Activated CD4-positive, alpha-beta memory T cell treated with anti-CD3 and anti-CD28 coated beads, Interleukin-2, amount 10 ng/mL, durations not matched to agents 7 days and 5 days (primary cell): ENCODE data around the gene SLC6A6. TPM values are rescaled to one million over a fixed set of nuclear protein-coding genes. Genes with fewer than 3 reads are reported as not detected.
A peak's percentile ranks its signal among the peaks of the same experiment; 100 is the strongest.

ENCODE experiments used
- CTCF ChIA-PET: fragments of 350-600 bp; sonication (Branson Sonifier 250); formaldehyde crosslinking; loops from one replicate; lab custom pipeline; 2021; ENCODE audit warnings: antibody characterized with exemption, inconsistent platforms; lab: Charles Lee
- POLR2A ChIA-PET: fragments of 350-600 bp; sonication (Branson Sonifier 250); formaldehyde crosslinking; loops from one replicate; lab custom pipeline; 2021; ENCODE audit warnings: antibody characterized with exemption; lab: Charles Lee
- DNase-seq: peaks from one replicate; pipeline ENCODE4 v3.0.0-alpha.2; 2020
- H3K27ac Mint-ChIP-seq: one replicate; pipeline ENCODE4 v1.8.0; 2021; ENCODE audit warnings: mild to moderate bottlenecking, mixed read lengths
- H3K27me3 Mint-ChIP-seq: one replicate; pipeline ENCODE4 v1.8.0; 2021; ENCODE audit warnings: mixed read lengths
- H3K36me3 Mint-ChIP-seq: one replicate; pipeline ENCODE4 v1.8.0; 2021; ENCODE audit warnings: low read depth, mixed read lengths
- H3K4me1 Mint-ChIP-seq: one replicate; pipeline ENCODE4 v1.8.0; 2021; ENCODE audit warnings: mixed read lengths
- H3K4me3 Mint-ChIP-seq: one replicate; pipeline ENCODE4 v1.8.0; 2021; ENCODE audit warnings: mild to moderate bottlenecking, mixed read lengths
- H3K9me3 Mint-ChIP-seq: one replicate; pipeline ENCODE4 v1.8.0; 2021; ENCODE audit warnings: mixed read lengths
- total RNA-seq, 2 experiments: library from RNA; stranded (reverse); gene quantifications; one replicate each; pipeline ENCODE4 v1.2.3, GENCODE V29; 2021

Gene SLC6A6
- total RNA-seq, result 10 to 100 TPM; 59.0 to 61.5 TPM

GRCh38 chr3:14402304-14402811 lies at the start of gene SLC6A6:
TSS of gene SLC6A6 (plus strand) at chr3:14402606. CDS start at chr3:14443635, 41,029 bp downstream.
- Mint-ChIP-seq H3K27me3 (peaks cover 2% of the 10 kb centered on the region), H3K27ac (peak within 1 kb of the TSS; percentile 96), H3K36me3 (peaks cover 9% of the 10 kb centered on the region), H3K4me3 (peak within 1 kb of the TSS; percentile 97), H3K9me3 (no peaks in the 10 kb centered on the region), H3K4me1 (peaks cover 47% of the 10 kb centered on the region)
- DNase-seq, result peak; percentile 95
- ChIA-PET CTCF (interaction anchor here (1.0 to 6.7 kb wide), 12 partner anchors 8 to 695 kb away, joined by 3 to 46 read pairs (median 6); no protein-coding TSS in a partner anchor), POLR2A (interaction anchor here (1.1 to 6.5 kb wide), 13 partner anchors 9 to 249 kb away, joined by 3 to 105 read pairs (median 7); partner anchors contain the start of genes CCDC174, LSM3 and XPC)

GRCh38 chr3:14353502-14353901 lies 48.9 kb upstream of the SLC6A6 start:
- H3K9me3 Mint-ChIP-seq, result no peaks in the 10 kb centered on the region
- no peaks in the 10 kb centered on the region for H3K36me3 Mint-ChIP-seq
- peaks cover 7% of the 10 kb centered on the region for H3K27me3 Mint-ChIP-seq
- no peak overlapping the region for H3K27ac Mint-ChIP-seq
- DNase-seq, result no peak
- ChIA-PET CTCF (no interaction called here), POLR2A (no interaction called here)
- no peak overlapping the region for H3K4me3 Mint-ChIP-seq
- H3K4me1 Mint-ChIP-seq, result no peaks in the 10 kb centered on the region

DNA sequence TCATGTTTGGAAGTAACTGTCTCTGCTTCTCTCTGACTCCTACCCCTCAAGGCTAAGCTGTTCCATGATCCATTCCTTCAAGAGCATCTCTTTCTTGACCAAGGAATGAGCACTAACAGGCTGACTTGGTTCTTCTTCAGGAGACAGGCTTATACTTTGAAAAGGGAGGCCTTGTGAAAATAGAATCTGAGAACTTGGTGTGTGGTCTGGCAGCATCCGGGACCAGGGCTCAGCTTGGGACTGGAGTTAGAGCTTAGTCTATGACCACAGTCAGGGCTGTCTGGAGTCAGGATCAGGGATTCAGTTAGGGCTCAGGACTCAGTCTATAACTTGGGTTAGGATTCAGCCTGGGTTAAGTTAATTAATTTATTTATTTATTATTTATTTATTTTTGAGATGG lies 44.9 kb upstream of the SLC6A6 start:
- H3K36me3 Mint-ChIP-seq, result no peaks in the 10 kb centered on the region
- ChIA-PET CTCF (no interaction called here), POLR2A (no interaction called here)
- no peak overlapping the region for H3K4me3 Mint-ChIP-seq
- H3K9me3 Mint-ChIP-seq, result no peaks in the 10 kb centered on the region
- DNase-seq, result no peak
- H3K27me3 Mint-ChIP-seq, result peaks cover 9% of the 10 kb centered on the region
- no peaks in the 10 kb centered on the region for H3K4me1 Mint-ChIP-seq
- no peak overlapping the region for H3K27ac Mint-ChIP-seq

- Mint-ChIP-seq H3K4me3 (no peak overlapping the region), H3K4me1 (no peaks in the 10 kb centered on the region), H3K27me3 (peaks cover 9% of the 10 kb centered on the region), H3K36me3 (no peaks in the 10 kb centered on the region), H3K9me3 (no peaks in the 10 kb centered on the region), H3K27ac (no peak overlapping the region)
- ChIA-PET CTCF (interaction anchor here (0.9 kb wide), 1 partner anchor 11 kb away, joined by 3 read pairs; no protein-coding TSS in a partner anchor), POLR2A (no interaction called here)
- no peak for DNase-seq
Measured at GRCh38 chr3:14358426-14359211, 43.8 kb upstream of the SLC6A6 start.

- ChIA-PET POLR2A (no interaction called here), CTCF (no interaction called here)
- Mint-ChIP-seq H3K36me3 (no peaks in the 10 kb centered on the region), H3K27ac (no peak overlapping the region), H3K27me3 (peaks cover 9% of the 10 kb centered on the region), H3K9me3 (no peaks in the 10 kb centered on the region), H3K4me1 (no peaks in the 10 kb centered on the region), H3K4me3 (no peak overlapping the region)
- DNase-seq, result no peak
Measured at GRCh38 chr3:14359348-14359747, 43.1 kb upstream of the SLC6A6 start.

GRCh38 chr3:14360123-14360881 lies 42.1 kb upstream of the SLC6A6 start:
- no peak overlapping the region for H3K4me3 Mint-ChIP-seq
- no peaks in the 10 kb centered on the region for H3K36me3 Mint-ChIP-seq
- DNase-seq, result no peak
- no peak overlapping the region for H3K27ac Mint-ChIP-seq
- POLR2A ChIA-PET, result no interaction called here
- H3K9me3 Mint-ChIP-seq, result no peaks in the 10 kb centered on the region
- H3K4me1 Mint-ChIP-seq, result no peaks in the 10 kb centered on the region
- H3K27me3 Mint-ChIP-seq, result peaks cover 9% of the 10 kb centered on the region
- CTCF ChIA-PET, result no interaction called here

- no peak for DNase-seq
- Mint-ChIP-seq H3K36me3 (no peaks in the 10 kb centered on the region), H3K4me3 (no peak overlapping the region), H3K9me3 (no peaks in the 10 kb centered on the region), H3K4me1 (no peaks in the 10 kb centered on the region), H3K27me3 (peaks cover 9% of the 10 kb centered on the region), H3K27ac (no peak overlapping the region)
- ChIA-PET CTCF (no interaction called here), POLR2A (no interaction called here)
Measured at GRCh38 chr3:14361068-14361677, 41.2 kb upstream of the SLC6A6 start.

DNA sequence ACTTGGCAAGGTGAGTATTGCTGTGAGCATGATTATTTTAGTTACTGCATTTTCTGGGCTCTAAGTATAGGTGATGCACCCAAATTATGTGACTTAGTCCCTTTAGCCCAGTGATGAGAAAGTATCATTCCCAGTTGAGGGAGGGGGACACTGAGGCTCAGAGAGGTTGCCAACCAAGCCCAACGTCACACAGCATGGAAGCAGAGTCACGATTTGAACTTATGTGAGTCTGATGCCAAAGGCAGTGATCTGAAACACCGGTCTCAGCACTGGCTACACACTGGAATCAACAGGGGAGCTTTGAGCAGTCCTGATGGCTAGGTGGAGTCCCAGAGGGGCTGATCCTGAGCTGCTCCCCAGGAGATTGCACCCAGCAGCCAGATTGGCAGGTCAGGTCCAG lies 39.5 kb upstream of the SLC6A6 start:
- Mint-ChIP-seq H3K27ac (no peak overlapping the region), H3K27me3 (peaks cover 9% of the 10 kb centered on the region), H3K9me3 (no peaks in the 10 kb centered on the region), H3K4me1 (no peaks in the 10 kb centered on the region), H3K36me3 (no peaks in the 10 kb centered on the region), H3K4me3 (no peak overlapping the region)
- ChIA-PET CTCF (interaction anchor here (0.5 kb wide), 1 partner anchor 410 kb away, joined by 3 read pairs; no protein-coding TSS in a partner anchor), POLR2A (no interaction called here)
- no peak for DNase-seq

DNA sequence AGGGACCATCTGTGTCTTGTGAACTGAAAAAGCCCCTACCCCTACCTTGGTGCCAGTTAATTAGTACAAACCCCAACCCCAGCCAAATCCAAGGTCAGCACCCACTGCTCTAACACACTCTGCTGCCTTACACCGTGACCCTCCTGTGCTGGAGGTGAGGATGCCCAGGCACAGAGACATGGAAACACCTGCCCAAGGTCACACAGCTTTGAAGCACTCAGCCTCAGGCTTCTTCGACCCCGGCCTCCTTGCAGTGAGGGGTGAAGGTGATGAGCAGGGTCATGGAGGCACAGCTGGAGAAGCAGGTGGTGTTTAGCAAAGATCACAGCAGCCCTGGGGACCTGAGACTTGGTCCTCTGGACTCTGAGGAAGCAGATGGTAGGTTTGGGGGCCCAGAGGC lies 39.0 kb upstream of the SLC6A6 start:
- ChIA-PET POLR2A (no interaction called here), CTCF (interaction anchor here (0.5 kb wide), 1 partner anchor 409 kb away, joined by 3 read pairs; no protein-coding TSS in a partner anchor)
- Mint-ChIP-seq H3K36me3 (no peaks in the 10 kb centered on the region), H3K27ac (no peak overlapping the region), H3K9me3 (no peaks in the 10 kb centered on the region), H3K4me3 (no peak overlapping the region), H3K4me1 (no peaks in the 10 kb centered on the region), H3K27me3 (peaks cover 9% of the 10 kb centered on the region)
- no peak for DNase-seq

GRCh38 chr3:14363991-14364390 lies 38.4 kb upstream of the SLC6A6 start:
- H3K9me3 Mint-ChIP-seq, result no peaks in the 10 kb centered on the region
- ChIA-PET CTCF (no interaction called here), POLR2A (no interaction called here)
- peaks cover 9% of the 10 kb centered on the region for H3K27me3 Mint-ChIP-seq
- no peaks in the 10 kb centered on the region for H3K4me1 Mint-ChIP-seq
- no peaks in the 10 kb centered on the region for H3K36me3 Mint-ChIP-seq
- DNase-seq, result no peak
- no peak overlapping the region for H3K4me3 Mint-ChIP-seq
- no peak overlapping the region for H3K27ac Mint-ChIP-seq

- Mint-ChIP-seq H3K4me1 (no peaks in the 10 kb centered on the region), H3K27me3 (peaks cover 9% of the 10 kb centered on the region), H3K27ac (no peak overlapping the region), H3K36me3 (no peaks in the 10 kb centered on the region), H3K4me3 (no peak overlapping the region), H3K9me3 (no peaks in the 10 kb centered on the region)
- ChIA-PET POLR2A (interaction anchor here (0.5 kb wide), 1 partner anchor 49 kb away, joined by 3 read pairs; no protein-coding TSS in a partner anchor), CTCF (no interaction called here)
- no peak for DNase-seq
Measured at GRCh38 chr3:14364580-14365292, 37.7 kb upstream of the SLC6A6 start.

- DNase-seq, result no peak
- POLR2A ChIA-PET, result interaction anchor here (1.4 kb wide), 1 partner anchor 16 kb away, joined by 3 read pairs; no protein-coding TSS in a partner anchor
- no peaks in the 10 kb centered on the region for H3K36me3 Mint-ChIP-seq
Measured at GRCh38 chr3:14366248-14366647, 36.2 kb upstream of the SLC6A6 start.

More at GRCh38 chr3:14366248-14366647, 36.2 kb upstream of the SLC6A6 start:
- no peak overlapping the region for H3K27ac Mint-ChIP-seq
- CTCF ChIA-PET, result no interaction called here
- peaks cover 5% of the 10 kb centered on the region for H3K4me1 Mint-ChIP-seq
- peaks cover 2% of the 10 kb centered on the region for H3K27me3 Mint-ChIP-seq
- no peak overlapping the region for H3K4me3 Mint-ChIP-seq
- no peaks in the 10 kb centered on the region for H3K9me3 Mint-ChIP-seq
